ENCODE measurements around the gene WASF2. TPM values are rescaled to one million over a fixed set of nuclear protein-coding genes. Genes with fewer than 3 reads are reported as not detected.
"Not testable (repeated sequence)": the region's sequence is repeated elsewhere in the genome, so short reads cannot be mapped to it uniquely, and the experiment has no call there.

The WASF2 gene
- total and polyA plus RNA-seq, 2 of the 8 experiments (the other 6 are each of a cell fraction or from before 2014, with no cell fraction given) = 32.1 to 86.6 TPM

- H3K4me1 ChIP-seq (replicated peaks in 1 of 4; ENCODE audit: control insufficient read depth in 3 of 4, insufficient read depth in 4 of 4, low read length in 3 of 4); H3K23me2 ChIP-seq (ENCODE audit: low read depth, low read length); H4K8ac ChIP-seq (ENCODE audit: extremely low read depth, insufficient read depth, low read length); H3K4ac ChIP-seq (replicated peaks; ENCODE audit: insufficient read length, low read depth, low read length); H3K4me3 ChIP-seq (ENCODE audit: extremely low read depth in 1 of 4, insufficient read depth in 2 of 4, low read depth in 3 of 4, low read length in 4 of 4); H3K4me2 ChIP-seq (ENCODE audit: insufficient read depth in 1 of 2, low read depth in 2 of 2, low read length in 2 of 2); H2BK15ac ChIP-seq (ENCODE audit: low read length); H2BK120ac ChIP-seq (replicated peaks; ENCODE audit: low read depth, low read length); H3K56ac ChIP-seq (replicated peaks; ENCODE audit: insufficient read length, low read depth, low read length); H3K18ac ChIP-seq (ENCODE audit: extremely low read depth, low read length); H3K9ac ChIP-seq (replicated peaks in 1 of 4; ENCODE audit: extremely low read depth in 1 of 4, low read depth in 3 of 4, low read length in 3 of 4); H3K14ac ChIP-seq (ENCODE audit: insufficient read length); H3K23ac ChIP-seq (ENCODE audit: insufficient read length); DNase-seq (ENCODE audit: low read depth in 1 of 2, low spot score in 2 of 2); H4K91ac ChIP-seq (replicated peaks; ENCODE audit: insufficient read length, low read length); H3K9me3 ChIP-seq (ENCODE audit: insufficient read depth in 2 of 2, low read depth in 1 of 2, low read length in 1 of 2); H3K79me1 ChIP-seq (ENCODE audit: low read depth, low read length); H3K36me3 ChIP-seq (ENCODE audit: control insufficient read depth in 2 of 4, insufficient read depth in 4 of 4, low read length in 3 of 4); H2BK5ac ChIP-seq (ENCODE audit: low read depth, low read length); H3K27me3 ChIP-seq (replicated peaks in 1 of 4; ENCODE audit: control insufficient read depth in 3 of 4, extremely low read depth in 1 of 4, insufficient read depth in 3 of 4, low read length in 3 of 4); H3K27ac ChIP-seq (ENCODE audit: low read depth, low read length); H4K20me1 ChIP-seq (replicated peaks in 1 of 2; ENCODE audit: control insufficient read depth in 1 of 2, insufficient read depth in 2 of 2, low read length in 2 of 2); H2AK5ac ChIP-seq (ENCODE audit: low read depth, low read length); POLR2A ChIA-PET (ENCODE audit: partially characterized antibody); FAIRE-seq; H2AFZ ChIP-seq (ENCODE audit: low read length); H4K5ac ChIP-seq (ENCODE audit: insufficient read length, low read depth, low read length); H2BK12ac ChIP-seq (ENCODE audit: low read depth, low read length); H2BK20ac ChIP-seq (ENCODE audit: low read length): not testable (repeated sequence)
- CTCF ChIA-PET (ENCODE audit: partially characterized antibody) = interaction anchor here (0.9 to 2.2 kb wide), 5 partner anchors 8 to 88 kb away, joined by 3 to 7 read pairs (median 3); no protein-coding TSS in a partner anchor
- 95% methylated on average over 15 of the region's 15 CpGs; no CpG with 5 or more reads in 1 of the 2 experiments for WGBS, 2 experiments (ENCODE audit: extremely low coverage in 1 of 2, insufficient coverage in 1 of 2, insufficient read length in 1 of 2, insufficient replicate concordance in 2 of 2, low coverage in 1 of 2, low lambda C conversion rate in 2 of 2, missing lambda C conversion rate in 1 of 2)
- H3K79me2 ChIP-seq (ENCODE audit: control insufficient read depth in 1 of 2, insufficient read depth in 2 of 2, low read length in 2 of 2) = peaks cover 0 to 69% of the 10 kb centered on the region in 2 experiments; a peak in 2 of 4 replicates
These were observed 21.6 kb downstream of the WASF2 start for GRCh38 chr1:27468378-27468777.

All from H1 (cell line).